K562 (cell line): ENCODE results near the gene SMPDL3B. TPM values are rescaled to one million over a fixed set of nuclear protein-coding genes. Genes with fewer than 3 reads are reported as not detected.

Experiments
- ATAC-seq: fragments of 200-7000 bp; cut with Tn5 transposase; 3 replicates; pipeline ENCODE4 v1.9.1; 2020; ENCODE audit warnings: moderate library complexity
- BruUV-seq: library from RNA; stranded (reverse); fragments of 400-500 nt; replicated peaks from 2 replicates; lab custom pipeline; 2021; lab: Mats Ljungman, UMichigan
- CTCF ChIA-PET: fragments of 300-600 bp; formaldehyde crosslinking; extraction: SDS; loops from one replicate; lab custom pipeline; 2021; ENCODE audit warnings: low intra/inter-chr PET ratio; lab: Yijun Ruan, JAX
- POLR2A ChIA-PET: fragments of 300-600, 350-650 bp; sonication (Branson Sonifier 250); formaldehyde crosslinking; extraction: SDS; loops from one replicate; lab custom pipeline; 2021; ENCODE audit warnings: antibody characterized with exemption, inconsistent platforms; lab: Yijun Ruan, JAX
- DNase-seq, 4 experiments: peaks; one replicate each; pipeline versions ENCODE4 v3.0.0 to v3.0.0-alpha.2; 2011 to 2018; ENCODE audit warnings: low spot score in 3 of 4, mixed read lengths in 3 of 4; ENCODE audit errors: extremely low read depth in 1 of 4
- FAIRE-seq: peaks from 2 replicates; lab custom pipeline; 2011; peaks lifted over from hg19 to GRCh38; lab: Jason Lieb, UNC
- H2AFZ ChIP-seq: 2 replicates; pipeline ENCODE4 v1.6.0; 2011; ENCODE audit warnings: low read depth, low read length, control low read depth, inconsistent platforms
- H3K27ac ChIP-seq: fragments of 200-600 bp; 3 replicates; pipeline ENCODE4 v1.8.0; 2011; ENCODE audit warnings: low read depth, mild to moderate bottlenecking, control low read depth, inconsistent platforms, low read length, moderate library complexity, mixed read lengths; ENCODE audit errors: extremely low read depth
- H3K27me3 ChIP-seq, 2 experiments: fragments of 300-600 bp in 1 of 2; 2 replicates in 1 of 2; 3 replicates in 1 of 2; pipeline versions ENCODE4 v1.6.0 to v1.8.0; 2011; ENCODE audit warnings: inconsistent platforms in 2 of 2, low read length in 2 of 2, mild to moderate bottlenecking in 1 of 2, mixed read lengths in 1 of 2, moderate library complexity in 1 of 2; ENCODE audit not compliant: control insufficient read depth in 2 of 2, insufficient read depth in 2 of 2
- H3K36me3 ChIP-seq: fragments of 300-600 bp; 3 replicates; pipeline ENCODE4 v1.8.0; 2011; ENCODE audit warnings: mild to moderate bottlenecking, low read length, inconsistent platforms; ENCODE audit not compliant: control insufficient read depth, insufficient read depth
- H3K4me1 ChIP-seq, 2 experiments: fragments of 200-600 bp in 1 of 2; replicated peaks in 1 of 2; 2 replicates in 1 of 2; 3 replicates in 1 of 2; pipeline versions ENCODE4 v1.5.1 to v1.8.0; 2011; ENCODE audit warnings: inconsistent platforms in 2 of 2, low read length in 2 of 2, mild to moderate bottlenecking in 1 of 2, mixed read lengths in 1 of 2, moderate library complexity in 1 of 2; ENCODE audit not compliant: control insufficient read depth in 2 of 2, insufficient read depth in 2 of 2
- H3K4me2 ChIP-seq: 2 replicates; pipeline ENCODE4 v1.6.1; 2011; ENCODE audit warnings: low read length, control low read depth, inconsistent platforms, mixed read lengths; ENCODE audit not compliant: insufficient read depth
- H3K4me3 ChIP-seq: fragments of 200-600 bp; sonication (generic), shearing (Covaris generic); 2 replicates; pipeline ENCODE4 v1.5.1; 2016; ENCODE audit warnings: control low read depth, inconsistent platforms
- H3K79me2 ChIP-seq: fragments of 200-600 bp; 3 replicates; pipeline ENCODE4 v1.8.0; 2011; ENCODE audit warnings: low read length, inconsistent platforms; ENCODE audit not compliant: control insufficient read depth, insufficient read depth
- H3K9ac ChIP-seq, 2 experiments: 2 replicates each; pipeline versions ENCODE4 v1.6.0 to v1.6.1; 2011; ENCODE audit warnings: low read depth in 2 of 2, low read length in 2 of 2, control low read depth in 1 of 2, inconsistent platforms in 1 of 2, mild to moderate bottlenecking in 1 of 2, mixed read lengths in 1 of 2; ENCODE audit not compliant: insufficient read depth in 1 of 2
- H3K9me1 ChIP-seq: one replicate; pipeline ENCODE4 v1.6.0; 2011; ENCODE audit warnings: inconsistent platforms, mild to moderate bottlenecking, low read length, moderate library complexity; ENCODE audit not compliant: control insufficient read depth, insufficient read depth
- H3K9me3 ChIP-seq: replicated peaks from 2 replicates; pipeline ENCODE4 v1.5.1; 2011; ENCODE audit warnings: low read depth, low read length, inconsistent platforms; ENCODE audit not compliant: control insufficient read depth, insufficient read depth
- H4K20me1 ChIP-seq: replicated peaks from 2 replicates; pipeline ENCODE4 v1.6.1; 2011; ENCODE audit warnings: low read length, inconsistent platforms, mixed read lengths; ENCODE audit not compliant: control insufficient read depth, insufficient read depth
- EHMT2 ChIP-seq: fragments of 450-650 bp; IDR thresholded peaks from 2 replicates; pipeline ENCODE4 v1.6.1; 2018; ENCODE audit warnings: antibody characterized with exemption
- HES1 ChIP-seq: fragments of 450-650 bp; IDR thresholded peaks from 2 replicates; pipeline ENCODE4 v1.6.1; 2016; ENCODE audit warnings: low read depth, mild to moderate bottlenecking, moderate library complexity
- NRF1 ChIP-seq, 2 experiments: fragments of 450-650 bp; IDR thresholded peaks in 1 of 2; conservative IDR thresholded peaks in 1 of 2; 2 replicates each; pipeline ENCODE4 v1.6.1; 2014; ENCODE audit warnings: mild to moderate bottlenecking in 2 of 2
- TEAD1 ChIP-seq, 2 experiments: fragments of 450-650 bp in 1 of 2; sonication (generic) in 1 of 2; formaldehyde crosslinking; IDR thresholded peaks; 2 replicates each; pipeline versions ENCODE4 v1.4.0 to v1.8.0; 2020 to 2022; ENCODE audit warnings: mild to moderate bottlenecking in 2 of 2, missing genetic modification reagents in 1 of 2
- ZNF398 ChIP-seq: fragments of 250-450 bp; sonication (Bioruptor Pico); IDR thresholded peaks from 2 replicates; pipeline ENCODE4 v1.8.0; 2021; ENCODE audit warnings: moderate library complexity, mild to moderate bottlenecking, inconsistent platforms
- WGBS: fragments of 100-300 bp; shearing (Covaris generic); methylation state at CpG from one replicate; pipeline ENCODE4 v1.1.6; 2016; ENCODE audit warnings: low coverage, mixed read lengths; ENCODE audit not compliant: insufficient coverage; ENCODE audit errors: missing lambda C conversion rate; 5-methylcytosine and 5-hydroxymethylcytosine counted together
- in situ Hi-C: fragments of 300-500 bp; cut with MboI; formaldehyde crosslinking; loops from 4 replicates; pipeline ENCODE4 v1.15.0; 2018; ENCODE audit warnings: inconsistent platforms, mixed read lengths
- intact Hi-C: fragments of 100-400 bp; cut with micrococcal nuclease; formaldehyde crosslinking; loops from 2 replicates; pipeline ENCODE4 v1.14.2; 2022
- polyA plus RNA-seq, 8 experiments: library from polyadenylated mRNA; depleted of rRNA in 4 of 8; stranded (reverse) in 5 of 8; unstranded in 3 of 8; fragments of >200 nt; fragmentation: Nextera tagmentation in 2 of 8; fragmentation: Illumina TruSeq in 1 of 8; extraction: Ambion mirVana in 2 of 8; extraction: Trizol in 1 of 8; gene quantifications; 2 replicates each; pipeline versions ENCODE4 v1.2.1 to v1.2.3, GENCODE V29; 2011 to 2014; ENCODE audit warnings: inconsistent platforms in 1 of 8, missing spikeins in 1 of 8
- total RNA-seq, 7 experiments: library from RNA; depleted of rRNA in 6 of 7; stranded (reverse); fragments of >200 nt in 6 of 7; fragmentation: Illumina TruSeq in 2 of 7; extraction: Trizol in 2 of 7; gene quantifications; 2 replicates each; pipeline versions ENCODE4 v1.2.1 to v1.2.3, GENCODE V29; 2011 to 2021; ENCODE audit warnings: low replicate concordance in 1 of 7

SMPDL3B gene
- total and polyA plus RNA-seq, 9 of the 15 experiments (the other 6 are each of a cell fraction or from before 2014, with no cell fraction given) = 0.07 to 1.2 (median 0.73) TPM

- intact Hi-C loops = no loop called here
- FAIRE-seq (no peak), ATAC-seq (no peak), DNase-seq (no peak)
- Histone ChIP-seq H3K79me2 (no peaks in the 10 kb centered on the region), H3K4me1 (peaks cover 0 to 13% of the 10 kb centered on the region in 2 experiments; a peak in 2 of 5 replicates), H3K9ac (no peak overlapping the region), H3K9me1 (peaks cover 4% of the 10 kb centered on the region), H3K4me2 (no peak overlapping the region), H3K36me3 (peaks cover 67% of the 10 kb centered on the region), H2AFZ (no peak overlapping the region), H3K27me3 (no peaks in the 10 kb centered on the region), H4K20me1 (no peaks in the 10 kb centered on the region), H3K27ac (no peak overlapping the region), H3K9me3 (no peaks in the 10 kb centered on the region), H3K4me3 (no peak overlapping the region)
- ChIA-PET POLR2A (interaction anchor here (0.6 to 2.3 kb wide), 8 partner anchors 10 to 748 kb away, joined by 3 to 16 read pairs (median 4); no protein-coding TSS in a partner anchor), CTCF (no interaction called here)
- 75% methylated on average over 2 of the region's 2 CpGs for WGBS
- in situ Hi-C loops = no loop called here
- TF ChIP-seq NRF1 (conservative IDR thresholded peaks at IDR 0.05 in 1 of 2, IDR thresholded peaks at IDR 0.05 in 1 of 2) = no peak
- no peak for TF ChIP-seq HES1
- no peak for TF ChIP-seq TEAD1 (CRISPR knock-in tag; IDR thresholded peaks at IDR 0.05)
- no peak for TF ChIP-seq ZNF398
- no peak for TF ChIP-seq EHMT2
- BruUV-seq = no TSS peak
These were observed 48.5 kb upstream of the SMPDL3B start for GRCh38 chr1:27886353-27886679.
